NOMO-1 treated with DMSO at 0.1 percent for 48 hours (cell line): ENCODE data around the gene TXNRD2.

Source experiments
- DNase-seq: peaks from one replicate; lab custom pipeline; 2025; ENCODE audit not compliant: unreplicated experiment; lab: John Stamatoyannopoulos, UW

Gene TXNRD2

GRCh38 chr22:19828035-19828401 is 113.6 kb downstream of the TXNRD2 start:
- no peak for DNase-seq

GRCh38 chr22:19827341-19828034 is 114.1 kb downstream of the TXNRD2 start:
- DNase-seq, result no peak

- no peak for DNase-seq
These were observed 115.0 kb downstream of the TXNRD2 start for GRCh38 chr22:19826619-19826950.

- no peak for DNase-seq
These were observed 115.6 kb downstream of the TXNRD2 start for GRCh38 chr22:19825904-19826618.
